LNCAP (cell line): Measurements from ENCODE around the gene CUBN.

ENCODE experiments used
- CTCF ChIP-seq: fragments of 450-650 bp; IDR thresholded peaks from 2 replicates; pipeline ENCODE4 v1.5.1; 2017; ENCODE audit warnings: mild to moderate bottlenecking

CUBN gene

GRCh38 chr10:16905320-16905719 is 224.3 kb downstream of the CUBN start:
- TF ChIP-seq CTCF: no peak

GRCh38 chr10:16904639-16905061 is 225.0 kb downstream of the CUBN start:
- no peak for TF ChIP-seq CTCF

- no peak for TF ChIP-seq CTCF
Observed at GRCh38 chr10:16904049-16904448, 225.6 kb downstream of the CUBN start.

GRCh38 chr10:16902606-16903005 is 227.0 kb downstream of the CUBN start:
- TF ChIP-seq CTCF: no peak

GRCh38 chr10:16901106-16901505 is 228.5 kb downstream of the CUBN start:
- no peak for TF ChIP-seq CTCF

- no peak for TF ChIP-seq CTCF
Observed at GRCh38 chr10:16896993-16897392, 232.6 kb downstream of the CUBN start.

GRCh38 chr10:16894821-16895220 is 234.8 kb downstream of the CUBN start:
- no peak for TF ChIP-seq CTCF

GRCh38 chr10:16893664-16894063 is 235.9 kb downstream of the CUBN start:
- TF ChIP-seq CTCF: no peak
